ENCODE data around the gene FMNL3. TPM values are rescaled to one million over a fixed set of nuclear protein-coding genes. Genes with fewer than 3 reads are reported as not detected.

FMNL3 gene
- total and polyA plus RNA-seq, 2 of the 8 experiments (the other 6 are each of a cell fraction or from before 2014, with no cell fraction given) = 8.6 to 29.0 TPM

GRCh38 chr12:49707812-49708147, 575 bp upstream of the FMNL3 start:
- H3K4ac ChIP-seq (replicated peaks; ENCODE audit: insufficient read length, low read depth, low read length) = no peak overlapping the region
- CTCF ChIA-PET (ENCODE audit: partially characterized antibody) = interaction anchor here (0.6 to 10.3 kb wide), 21 partner anchors 9 to 205 kb away, joined by 3 to 222 read pairs (median 5); no protein-coding TSS in a partner anchor
- FAIRE-seq = no peak

More at GRCh38 chr12:49707812-49708147, 575 bp upstream of the FMNL3 start:
- Histone ChIP-seq H3K23ac (ENCODE audit: insufficient read length) (no peak overlapping the region), H3K9me3 (ENCODE audit: insufficient read depth in 2 of 2, low read depth in 1 of 2, low read length in 1 of 2) (no peaks in the 10 kb centered on the region), H4K5ac (ENCODE audit: insufficient read length, low read depth, low read length) (no peak overlapping the region), H3K27ac (ENCODE audit: low read depth, low read length) (no peak overlapping the region), H3K14ac (ENCODE audit: insufficient read length) (no peak overlapping the region), H4K8ac (ENCODE audit: extremely low read depth, insufficient read depth, low read length) (no peak overlapping the region), H2AFZ (ENCODE audit: low read length) (peak overlapping the region; percentile 78; the same call in 1 of the 2 replicates), H3K9ac (replicated peaks in 1 of 4; ENCODE audit: extremely low read depth in 1 of 4, low read depth in 3 of 4, low read length in 3 of 4) (no peak overlapping the region), H3K4me3 (ENCODE audit: extremely low read depth in 1 of 4, insufficient read depth in 2 of 4, low read depth in 3 of 4, low read length in 4 of 4) (peak overlapping the region in 1 of 4 experiments; percentile 77; a peak in 2 of 8 replicates), H3K79me2 (ENCODE audit: control insufficient read depth in 1 of 2, insufficient read depth in 2 of 2, low read length in 2 of 2) (peaks cover 9 to 39% of the 10 kb centered on the region in 2 experiments), H2BK5ac (ENCODE audit: low read depth, low read length) (no peak overlapping the region), H2BK12ac (ENCODE audit: low read depth, low read length) (peak overlapping the region; percentile 65; the same call in 1 of the 2 replicates), H3K18ac (ENCODE audit: extremely low read depth, low read length) (no peak overlapping the region), H3K4me2 (ENCODE audit: insufficient read depth in 1 of 2, low read depth in 2 of 2, low read length in 2 of 2) (peak overlapping the region in 1 of 2 experiments; percentile 8; a peak in 1 of 4 replicates), H2AK5ac (ENCODE audit: low read depth, low read length) (no peak overlapping the region), H2BK120ac (replicated peaks; ENCODE audit: low read depth, low read length) (no peak overlapping the region), H3K79me1 (ENCODE audit: low read depth, low read length) (no peaks in the 10 kb centered on the region; the same call in 1 of the 2 replicates), H3K23me2 (ENCODE audit: low read depth, low read length) (peaks cover 10% of the 10 kb centered on the region), H3K36me3 (ENCODE audit: control insufficient read depth in 2 of 4, insufficient read depth in 4 of 4, low read length in 3 of 4) (no peaks in the 10 kb centered on the region), H4K91ac (replicated peaks; ENCODE audit: insufficient read length, low read length) (no peak overlapping the region), H2BK15ac (ENCODE audit: low read length) (0 out of 2 replicates have a peak overlapping the region, but pooled peaks have one; percentile 46), H3K56ac (replicated peaks; ENCODE audit: insufficient read length, low read depth, low read length) (no peak overlapping the region), H3K27me3 (replicated peaks in 1 of 4; ENCODE audit: control insufficient read depth in 3 of 4, extremely low read depth in 1 of 4, insufficient read depth in 3 of 4, low read length in 3 of 4) (peaks cover 1 to 9% (median 6%) of the 10 kb centered on the region in 4 experiments), H4K20me1 (replicated peaks in 1 of 2; ENCODE audit: control insufficient read depth in 1 of 2, insufficient read depth in 2 of 2, low read length in 2 of 2) (peaks cover 3 to 10% of the 10 kb centered on the region in 2 experiments), H3K4me1 (replicated peaks in 1 of 4; ENCODE audit: control insufficient read depth in 3 of 4, insufficient read depth in 4 of 4, low read length in 3 of 4) (peaks cover 3 to 23% (median 8%) of the 10 kb centered on the region in 4 experiments), H2BK20ac (ENCODE audit: low read length) (no peak overlapping the region)
- POLR2A ChIA-PET (ENCODE audit: partially characterized antibody) = interaction anchor here (0.7 to 6.2 kb wide), 8 partner anchors 11 to 70 kb away, joined by 3 to 34 read pairs (median 5); partner anchors contain the start of gene TMBIM6
- no peak for TF ChIP-seq SUZ12 (IDR thresholded peaks at IDR 0.05; ENCODE audit: low read length)
- no peak for TF ChIP-seq JUND (IDR thresholded peaks at IDR 0.05; ENCODE audit: low read length)
- no peak for TF ChIP-seq POLR2A (IDR thresholded peaks at IDR 0.05; ENCODE audit: control extremely low read depth in 1 of 2, low read depth in 2 of 2, low read length in 2 of 2)
- no peak for TF ChIP-seq EP300 (IDR thresholded peaks at IDR 0.05; ENCODE audit: borderline replicate concordance in 1 of 2, low read depth in 2 of 2, low read length in 2 of 2)
- TF ChIP-seq USF2 (IDR thresholded peaks at IDR 0.05; ENCODE audit: low read length) = no peak
- DNase-seq (ENCODE audit: low read depth in 1 of 2, low spot score in 2 of 2) = no peak
- 64% methylated on average over 11 of the region's 11 CpGs; no CpG with 5 or more reads in 1 of the 2 experiments for WGBS, 2 experiments (ENCODE audit: extremely low coverage in 1 of 2, insufficient coverage in 1 of 2, insufficient read length in 1 of 2, insufficient replicate concordance in 2 of 2, low coverage in 1 of 2, low lambda C conversion rate in 2 of 2, missing lambda C conversion rate in 1 of 2)

Measured in H1 (cell line).